ENCODE results near the gene CTDSP2.

Gene CTDSP2

GRCh38 chr12:57813111-57813970 lies 33.2 kb downstream of the CTDSP2 start:
- TF ChIP-seq CTCF (IDR thresholded peaks at IDR 0.05; ENCODE audit: low read length, missing control alignments), result no peak
- no peak for DNase-seq (ENCODE audit: low read depth)
- no peak overlapping the region for H3K4me3 ChIP-seq (replicated peaks; ENCODE audit: low read depth, low read length)

- DNase-seq (ENCODE audit: low read depth), result no peak
- no peak for TF ChIP-seq CTCF (IDR thresholded peaks at IDR 0.05; ENCODE audit: low read length, missing control alignments)
- H3K4me3 ChIP-seq (replicated peaks; ENCODE audit: low read depth, low read length), result no peak overlapping the region
These were observed 35.3 kb downstream of the CTDSP2 start for GRCh38 chr12:57811028-57811755.

- peak; percentile 75 for DNase-seq (ENCODE audit: low read depth)
- TF ChIP-seq CTCF (IDR thresholded peaks at IDR 0.05; ENCODE audit: low read length, missing control alignments), result no peak
- H3K4me3 ChIP-seq (replicated peaks; ENCODE audit: low read depth, low read length), result no peak overlapping the region
These were observed 36.1 kb downstream of the CTDSP2 start for GRCh38 chr12:57810450-57810849.

- no peak for TF ChIP-seq CTCF (IDR thresholded peaks at IDR 0.05; ENCODE audit: low read length, missing control alignments)
- H3K4me3 ChIP-seq (replicated peaks; ENCODE audit: low read depth, low read length), result no peak overlapping the region
- DNase-seq (ENCODE audit: low read depth), result no peak
These were observed 37.1 kb downstream of the CTDSP2 start for GRCh38 chr12:57809425-57809824.

GRCh38 chr12:57808351-57808750 lies 38.2 kb downstream of the CTDSP2 start:
- DNase-seq (ENCODE audit: low read depth), result no peak
- TF ChIP-seq CTCF (IDR thresholded peaks at IDR 0.05; ENCODE audit: low read length, missing control alignments), result no peak
- H3K4me3 ChIP-seq (replicated peaks; ENCODE audit: low read depth, low read length), result no peak overlapping the region

- H3K4me3 ChIP-seq (replicated peaks; ENCODE audit: low read depth, low read length), result no peak overlapping the region
- TF ChIP-seq CTCF (IDR thresholded peaks at IDR 0.05; ENCODE audit: low read length, missing control alignments), result no peak
- DNase-seq (ENCODE audit: low read depth), result no peak
These were observed 39.2 kb downstream of the CTDSP2 start for GRCh38 chr12:57807285-57807684.

All from fibroblast of pulmonary artery (primary cell).